ENCODE data around the gene SH3BGRL.

DNA sequence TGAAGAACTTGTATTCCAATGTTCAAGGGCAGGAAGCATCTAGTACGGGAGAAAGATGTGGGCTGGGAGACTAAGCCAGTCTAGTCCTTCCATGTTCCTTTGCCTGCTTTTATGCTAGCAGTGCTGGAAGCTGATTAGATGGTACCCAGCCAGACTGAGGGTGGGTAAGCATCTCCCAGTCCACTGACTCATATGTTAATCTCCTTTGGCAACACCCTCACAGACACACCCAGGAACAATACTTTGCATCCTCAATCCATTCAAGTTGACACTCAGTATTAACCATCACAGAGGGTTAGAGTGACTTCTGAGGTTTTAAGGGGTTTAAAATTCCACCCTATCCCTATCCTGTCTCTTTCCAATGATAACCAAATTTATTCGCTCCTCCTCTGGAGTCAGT lies 6.6 kb upstream of the SH3BGRL start:
- TF ChIP-seq, protein P1, sequence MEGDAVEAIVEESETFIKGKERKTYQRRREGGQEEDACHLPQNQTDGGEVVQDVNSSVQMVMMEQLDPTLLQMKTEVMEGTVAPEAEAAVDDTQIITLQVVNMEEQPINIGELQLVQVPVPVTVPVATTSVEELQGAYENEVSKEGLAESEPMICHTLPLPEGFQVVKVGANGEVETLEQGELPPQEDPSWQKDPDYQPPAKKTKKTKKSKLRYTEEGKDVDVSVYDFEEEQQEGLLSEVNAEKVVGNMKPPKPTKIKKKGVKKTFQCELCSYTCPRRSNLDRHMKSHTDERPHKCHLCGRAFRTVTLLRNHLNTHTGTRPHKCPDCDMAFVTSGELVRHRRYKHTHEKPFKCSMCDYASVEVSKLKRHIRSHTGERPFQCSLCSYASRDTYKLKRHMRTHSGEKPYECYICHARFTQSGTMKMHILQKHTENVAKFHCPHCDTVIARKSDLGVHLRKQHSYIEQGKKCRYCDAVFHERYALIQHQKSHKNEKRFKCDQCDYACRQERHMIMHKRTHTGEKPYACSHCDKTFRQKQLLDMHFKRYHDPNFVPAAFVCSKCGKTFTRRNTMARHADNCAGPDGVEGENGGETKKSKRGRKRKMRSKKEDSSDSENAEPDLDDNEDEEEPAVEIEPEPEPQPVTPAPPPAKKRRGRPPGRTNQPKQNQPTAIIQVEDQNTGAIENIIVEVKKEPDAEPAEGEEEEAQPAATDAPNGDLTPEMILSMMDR (IDR thresholded peaks at IDR 0.05; ENCODE audit: low read length), result no peak
- no peak for TF ChIP-seq EZH2phosphoT487 (IDR thresholded peaks at IDR 0.05; ENCODE audit: low read length)
- TF ChIP-seq EZH2 (optimal IDR thresholded peaks at IDR 0.05; ENCODE audit: low read depth, low read length), result no peak
